CD14-positive monocyte (primary cell): ENCODE results near the gene HOXB5. TPM values are rescaled to one million over a fixed set of nuclear protein-coding genes. Genes with fewer than 3 reads are reported as not detected.

Source experiments
- DNase-seq, 3 donors: peaks; one replicate each; pipeline ENCODE4 v3.0.0-alpha.2; 2011 to 2022
- H2AFZ ChIP-seq: 2 replicates; pipeline ENCODE4 v1.6.0; 2012; ENCODE audit warnings: mild to moderate bottlenecking, low read depth, low read length, inconsistent platforms; ENCODE audit not compliant: insufficient read depth, poor library complexity, severe bottlenecking
- H3K27ac ChIP-seq, 2 donors: 1 replicate in 1 of 2; 2 replicates in 1 of 2; pipeline ENCODE4 v1.5.1; 2012 to 2013; ENCODE audit warnings: low read length in 2 of 2, control low read depth in 1 of 2, inconsistent platforms in 1 of 2, low read depth in 1 of 2, mild to moderate bottlenecking in 1 of 2
- H3K27me3 ChIP-seq, 2 donors: one replicate each; pipeline versions ENCODE4 v1.6.0 to v1.6.1; 2011 to 2013; ENCODE audit warnings: low read length in 2 of 2; ENCODE audit not compliant: control insufficient read depth in 2 of 2, insufficient read depth in 2 of 2
- H3K36me3 ChIP-seq, 2 donors: replicated peaks in 1 of 2; 1 replicate in 1 of 2; 2 replicates in 1 of 2; pipeline versions ENCODE4 v1.5.1 to v1.6.1; 2012 to 2013; ENCODE audit warnings: low read length in 2 of 2, control low read depth in 1 of 2, inconsistent platforms in 1 of 2, mild to moderate bottlenecking in 1 of 2; ENCODE audit not compliant: insufficient read depth in 2 of 2, control insufficient read depth in 1 of 2
- H3K4me1 ChIP-seq, 2 donors: 1 replicate in 1 of 2; 2 replicates in 1 of 2; pipeline versions ENCODE4 v1.5.1 to v1.6.1; 2012 to 2013; ENCODE audit warnings: low read length in 2 of 2, control low read depth in 1 of 2, inconsistent platforms in 1 of 2, mild to moderate bottlenecking in 1 of 2, moderate library complexity in 1 of 2; ENCODE audit not compliant: insufficient read depth in 2 of 2, control insufficient read depth in 1 of 2
- H3K4me2 ChIP-seq: replicated peaks from 2 replicates; pipeline ENCODE3; 2012; ENCODE audit warnings: low read length, moderate library complexity, mild to moderate bottlenecking; ENCODE audit not compliant: poor library complexity, severe bottlenecking; ENCODE audit errors: extremely low read depth
- H3K4me3 ChIP-seq, 3 experiments: fragments of 200-600 bp in 1 of 3; sonication (generic) in 1 of 3; replicated peaks in 1 of 3; 1 replicate in 2 of 3; 2 replicates in 1 of 3; pipeline ENCODE4 v1.5.1; 2011 to 2013; ENCODE audit warnings: low read length in 3 of 3, mild to moderate bottlenecking in 3 of 3, control low read depth in 2 of 3, low read depth in 2 of 3, inconsistent platforms in 1 of 3, moderate library complexity in 1 of 3
- H3K79me2 ChIP-seq: 2 replicates; pipeline ENCODE4 v1.6.0; 2012; ENCODE audit warnings: mild to moderate bottlenecking, control low read depth, inconsistent platforms, low read length, moderate library complexity; ENCODE audit not compliant: insufficient read depth
- H3K9ac ChIP-seq: 2 replicates; pipeline ENCODE4 v1.6.0; 2017; ENCODE audit warnings: low read length, mild to moderate bottlenecking; ENCODE audit not compliant: insufficient read depth, poor library complexity, severe bottlenecking
- H3K9me3 ChIP-seq, 2 donors: replicated peaks in 1 of 2; 1 replicate in 1 of 2; 2 replicates in 1 of 2; pipeline versions ENCODE4 v1.5.1 to v1.6.1; 2012 to 2013; ENCODE audit warnings: low read length in 2 of 2, control low read depth in 1 of 2; ENCODE audit not compliant: control insufficient read depth in 1 of 2, insufficient read depth in 1 of 2
- H4K20me1 ChIP-seq: 2 replicates; pipeline ENCODE4 v1.6.0; 2012; ENCODE audit warnings: mild to moderate bottlenecking, low read length, control low read depth, moderate library complexity; ENCODE audit not compliant: insufficient read depth
- H3K27ac Mint-ChIP-seq, 7 donors: one replicate each; pipeline ENCODE4 v1.8.0; 2020; ENCODE audit warnings: mild to moderate bottlenecking in 7 of 7, mixed read lengths in 7 of 7, moderate library complexity in 6 of 7, inconsistent platforms in 2 of 7
- H3K27me3 Mint-ChIP-seq, 3 donors: one replicate each; pipeline ENCODE4 v1.8.0; 2021 to 2022; ENCODE audit warnings: low read depth in 3 of 3, mild to moderate bottlenecking in 3 of 3, mixed read lengths in 3 of 3, moderate library complexity in 3 of 3, inconsistent platforms in 1 of 3
- H3K36me3 Mint-ChIP-seq, 2 donors: one replicate each; pipeline ENCODE4 v1.8.0; 2020; ENCODE audit warnings: mixed read lengths in 2 of 2, inconsistent platforms in 1 of 2, mild to moderate bottlenecking in 1 of 2
- H3K4me1 Mint-ChIP-seq: one replicate; pipeline ENCODE4 v1.8.0; 2020; ENCODE audit warnings: mild to moderate bottlenecking, mixed read lengths
- H3K4me3 Mint-ChIP-seq, 2 donors: one replicate each; pipeline ENCODE4 v1.8.0; 2020; ENCODE audit warnings: mild to moderate bottlenecking in 2 of 2, mixed read lengths in 2 of 2, moderate library complexity in 1 of 2
- H3K9me3 Mint-ChIP-seq, 7 donors: one replicate each; pipeline ENCODE4 v1.8.0; 2020 to 2022; ENCODE audit warnings: mixed read lengths in 7 of 7, mild to moderate bottlenecking in 6 of 7, moderate library complexity in 6 of 7, inconsistent platforms in 2 of 7
- WGBS: methylation state at CpG from one replicate; pipeline ENCODE4 v1.1.5; 2013; ENCODE audit warnings: missing lambda C conversion rate; ENCODE audit not compliant: insufficient coverage; 5-methylcytosine and 5-hydroxymethylcytosine counted together
- intact Hi-C, 2 donors: fragments of 100-400 bp; cut with micrococcal nuclease; formaldehyde crosslinking; loops; one replicate each; pipeline versions ENCODE4 v1.15.0 to v1.15.1; 2023
- polyA plus RNA-seq, 3 donors: library from polyadenylated mRNA; depleted of rRNA in 1 of 3; unstranded in 2 of 3; stranded (reverse) in 1 of 3; fragments of 300-500 nt in 2 of 3; fragments of >200 nt in 1 of 3; fragmentation: Illumina TruSeq in 2 of 3; gene quantifications; 1 replicate in 2 of 3; 2 replicates in 1 of 3; pipeline ENCODE4 v1.2.3, GENCODE V29; 2012 to 2021
- TF ChIP-seq, protein P1 (sequence below): fragments of 200-600 bp; IDR thresholded peaks from one replicate; pipeline ENCODE4 v1.8.0; 2022; ENCODE audit warnings: antibody characterized with exemption, mild to moderate bottlenecking

HOXB5 gene
- polyA plus RNA-seq, 3 donors = not detected

DNA sequence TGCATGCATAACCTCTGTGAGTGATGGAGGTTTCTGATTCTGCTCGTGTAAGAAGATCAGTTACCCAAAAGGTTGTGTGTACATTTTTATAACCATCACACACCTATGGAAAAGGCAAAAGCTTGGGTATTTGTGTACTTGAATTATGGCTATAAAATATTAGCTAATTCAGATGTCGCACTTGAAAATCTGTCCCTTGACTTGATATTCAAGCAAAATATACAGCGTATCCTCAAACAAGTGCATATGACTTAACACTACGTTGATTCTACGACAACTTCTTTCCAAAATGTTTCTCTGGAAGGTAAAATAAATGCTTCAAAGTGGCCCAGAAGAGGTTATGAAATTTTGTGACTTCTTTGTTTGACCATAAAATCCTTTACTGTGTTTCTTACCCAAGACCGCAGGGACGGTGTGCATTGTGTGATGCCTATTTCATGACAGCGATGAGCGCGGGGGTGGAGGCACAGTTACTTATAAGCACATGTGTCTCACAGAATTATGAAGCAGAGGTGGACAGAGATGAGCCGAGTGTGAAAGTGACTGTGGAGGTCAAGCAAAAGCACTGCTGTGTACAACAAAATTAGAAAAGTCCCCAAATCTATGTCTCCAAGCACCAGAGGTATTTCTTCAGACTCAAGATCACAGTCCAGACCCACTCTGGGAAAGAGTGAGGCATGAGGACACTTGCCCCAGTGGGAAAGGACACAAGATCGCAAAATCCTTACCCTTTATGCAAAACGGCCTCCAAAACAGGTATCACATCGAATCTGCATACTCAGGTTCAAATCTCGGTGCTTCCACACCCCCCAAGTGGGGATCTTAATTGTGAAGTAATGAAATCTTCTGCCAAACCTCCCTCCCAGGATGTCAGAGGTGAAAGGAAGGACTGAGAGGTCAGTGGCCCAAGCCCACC, 36.7 kb upstream of the HOXB5 start:
- Mint-ChIP-seq H3K27me3 (peaks cover 91 to 98% (median 98%) of the 10 kb centered on the region in 3 donors), H3K4me3 (peak overlapping the region in 1 of 2 donors; percentile 76), H3K9me3 (peaks cover 0 to 14% (median 11%) of the 10 kb centered on the region in 7 donors), H3K27ac (no peak overlapping the region), H3K4me1 (peaks cover 8% of the 10 kb centered on the region), H3K36me3 (peaks cover 0 to 3% of the 10 kb centered on the region in 2 donors)
- H3K27ac ChIP-seq = no peak overlapping the region
- WGBS = 100% methylated on average over 1 of the region's 15 CpGs
- no peak overlapping the region for H3K4me3 ChIP-seq
- peaks cover 0 to 2% of the 10 kb centered on the region in 2 donors for H3K9me3 ChIP-seq
- peaks cover 63 to 100% of the 10 kb centered on the region in 2 donors for H3K27me3 ChIP-seq
- no peak overlapping the region for H2AFZ ChIP-seq
- TF ChIP-seq, protein P1, sequence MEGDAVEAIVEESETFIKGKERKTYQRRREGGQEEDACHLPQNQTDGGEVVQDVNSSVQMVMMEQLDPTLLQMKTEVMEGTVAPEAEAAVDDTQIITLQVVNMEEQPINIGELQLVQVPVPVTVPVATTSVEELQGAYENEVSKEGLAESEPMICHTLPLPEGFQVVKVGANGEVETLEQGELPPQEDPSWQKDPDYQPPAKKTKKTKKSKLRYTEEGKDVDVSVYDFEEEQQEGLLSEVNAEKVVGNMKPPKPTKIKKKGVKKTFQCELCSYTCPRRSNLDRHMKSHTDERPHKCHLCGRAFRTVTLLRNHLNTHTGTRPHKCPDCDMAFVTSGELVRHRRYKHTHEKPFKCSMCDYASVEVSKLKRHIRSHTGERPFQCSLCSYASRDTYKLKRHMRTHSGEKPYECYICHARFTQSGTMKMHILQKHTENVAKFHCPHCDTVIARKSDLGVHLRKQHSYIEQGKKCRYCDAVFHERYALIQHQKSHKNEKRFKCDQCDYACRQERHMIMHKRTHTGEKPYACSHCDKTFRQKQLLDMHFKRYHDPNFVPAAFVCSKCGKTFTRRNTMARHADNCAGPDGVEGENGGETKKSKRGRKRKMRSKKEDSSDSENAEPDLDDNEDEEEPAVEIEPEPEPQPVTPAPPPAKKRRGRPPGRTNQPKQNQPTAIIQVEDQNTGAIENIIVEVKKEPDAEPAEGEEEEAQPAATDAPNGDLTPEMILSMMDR = no peak
- H4K20me1 ChIP-seq = no peaks in the 10 kb centered on the region
- intact Hi-C loops = no loop called here
- no peak for DNase-seq
- no peaks in the 10 kb centered on the region for H3K36me3 ChIP-seq
- peaks cover 4 to 7% of the 10 kb centered on the region in 2 donors for H3K4me1 ChIP-seq
- no peak overlapping the region for H3K4me2 ChIP-seq
- no peak overlapping the region for H3K9ac ChIP-seq
- H3K79me2 ChIP-seq = no peaks in the 10 kb centered on the region

DNA sequence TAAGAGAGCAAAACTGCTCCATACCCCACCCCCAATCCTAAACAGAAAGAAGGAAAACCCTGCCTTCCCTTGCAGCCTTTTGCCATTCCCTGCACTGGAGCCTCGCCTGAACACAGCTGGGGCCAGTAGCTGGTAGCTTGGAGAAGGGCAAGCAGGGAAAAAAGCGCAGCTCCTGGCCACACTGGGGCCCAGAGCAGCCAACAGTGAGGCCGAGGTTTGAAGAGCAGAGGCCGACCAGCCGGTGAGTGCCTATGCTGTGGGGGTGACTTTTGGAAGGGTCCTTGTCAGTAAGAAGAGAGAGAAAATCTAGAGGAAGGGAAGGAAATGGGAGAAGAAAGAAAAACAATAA, 35.8 kb upstream of the HOXB5 start:
- no peak for DNase-seq
- Histone ChIP-seq H3K27me3 (peaks cover 62 to 100% of the 10 kb centered on the region in 2 donors), H3K27ac (no peak overlapping the region), H3K36me3 (no peaks in the 10 kb centered on the region), H3K79me2 (no peaks in the 10 kb centered on the region), H3K4me2 (no peak overlapping the region), H3K4me1 (peaks cover 5 to 13% of the 10 kb centered on the region in 2 donors), H4K20me1 (no peaks in the 10 kb centered on the region), H3K4me3 (no peak overlapping the region), H2AFZ (no peak overlapping the region), H3K9me3 (peaks cover 0 to 6% of the 10 kb centered on the region in 2 donors), H3K9ac (no peak overlapping the region)
- peak overlapping the region in 1 of 2 donors; percentile 69 for H3K4me3 Mint-ChIP-seq
- H3K9me3 Mint-ChIP-seq = peaks cover 0 to 15% (median 8%) of the 10 kb centered on the region in 7 donors
- WGBS = 94% methylated on average over 5 of the region's 5 CpGs
- TF ChIP-seq, protein P1 = no peak
- peaks cover 86 to 98% (median 94%) of the 10 kb centered on the region in 3 donors for H3K27me3 Mint-ChIP-seq
- peaks cover 8% of the 10 kb centered on the region for H3K4me1 Mint-ChIP-seq
- H3K27ac Mint-ChIP-seq = no peak overlapping the region
- H3K36me3 Mint-ChIP-seq = peaks cover 0 to 3% of the 10 kb centered on the region in 2 donors
- intact Hi-C loops = no loop called here
